OCI-LY3 (cell line): ENCODE results near the gene SH3PXD2A.

Experiments used
- EZH2phosphoT487 ChIP-seq: fragments of 200-600 bp; shearing (Covaris generic); IDR thresholded peaks from 2 replicates; pipeline ENCODE4 v1.6.1; 2018; ENCODE audit warnings: antibody characterized with exemption, mixed run types, low read depth
- TF ChIP-seq, protein P1 (sequence below): fragments of 200-600, 300-600 bp; sonication (generic); IDR thresholded peaks from 2 replicates; pipeline ENCODE4 v1.5.1; 2014; ENCODE audit warnings: antibody characterized with exemption, low read length, low read depth

GRCh38 chr10:103549349-103549685, 306.1 kb downstream of the SH3PXD2A start:
- TF ChIP-seq, protein P1, sequence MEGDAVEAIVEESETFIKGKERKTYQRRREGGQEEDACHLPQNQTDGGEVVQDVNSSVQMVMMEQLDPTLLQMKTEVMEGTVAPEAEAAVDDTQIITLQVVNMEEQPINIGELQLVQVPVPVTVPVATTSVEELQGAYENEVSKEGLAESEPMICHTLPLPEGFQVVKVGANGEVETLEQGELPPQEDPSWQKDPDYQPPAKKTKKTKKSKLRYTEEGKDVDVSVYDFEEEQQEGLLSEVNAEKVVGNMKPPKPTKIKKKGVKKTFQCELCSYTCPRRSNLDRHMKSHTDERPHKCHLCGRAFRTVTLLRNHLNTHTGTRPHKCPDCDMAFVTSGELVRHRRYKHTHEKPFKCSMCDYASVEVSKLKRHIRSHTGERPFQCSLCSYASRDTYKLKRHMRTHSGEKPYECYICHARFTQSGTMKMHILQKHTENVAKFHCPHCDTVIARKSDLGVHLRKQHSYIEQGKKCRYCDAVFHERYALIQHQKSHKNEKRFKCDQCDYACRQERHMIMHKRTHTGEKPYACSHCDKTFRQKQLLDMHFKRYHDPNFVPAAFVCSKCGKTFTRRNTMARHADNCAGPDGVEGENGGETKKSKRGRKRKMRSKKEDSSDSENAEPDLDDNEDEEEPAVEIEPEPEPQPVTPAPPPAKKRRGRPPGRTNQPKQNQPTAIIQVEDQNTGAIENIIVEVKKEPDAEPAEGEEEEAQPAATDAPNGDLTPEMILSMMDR: no peak
- no peak for TF ChIP-seq EZH2phosphoT487
